ENCODE results near the gene TENT5D.
"Not testable (repeated sequence)": the region's sequence is repeated elsewhere in the genome, so short reads cannot be mapped to it uniquely, and the experiment has no call there.

Gene TENT5D

DNA sequence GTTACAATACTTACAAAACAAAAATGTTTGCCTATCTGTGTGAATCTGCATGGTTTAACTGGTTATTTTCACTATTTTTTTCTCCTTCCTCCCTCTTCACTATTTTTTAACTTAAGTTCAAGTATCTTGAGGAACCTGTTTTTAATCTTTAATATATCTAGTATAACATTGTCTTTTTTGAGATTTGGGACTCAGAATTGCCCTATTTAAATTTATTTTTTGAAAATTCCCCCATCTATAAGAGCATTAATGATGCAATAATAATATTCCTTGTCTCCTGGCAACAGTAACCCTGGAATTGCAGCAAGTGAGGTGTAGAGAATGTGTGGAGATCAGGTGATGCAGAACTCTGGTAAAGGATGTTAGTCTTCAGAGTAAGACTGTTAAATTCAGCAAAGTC lies at the start of gene TENT5D:
Gene TENT5D (plus strand): TSS at position 301 of the 400 bp plus-strand sequence. CDS start 22,093 bp downstream, outside the sequence.
- no peak for DNase-seq (ENCODE audit: low read depth in 1 of 2, low spot score in 1 of 2)

DNA sequence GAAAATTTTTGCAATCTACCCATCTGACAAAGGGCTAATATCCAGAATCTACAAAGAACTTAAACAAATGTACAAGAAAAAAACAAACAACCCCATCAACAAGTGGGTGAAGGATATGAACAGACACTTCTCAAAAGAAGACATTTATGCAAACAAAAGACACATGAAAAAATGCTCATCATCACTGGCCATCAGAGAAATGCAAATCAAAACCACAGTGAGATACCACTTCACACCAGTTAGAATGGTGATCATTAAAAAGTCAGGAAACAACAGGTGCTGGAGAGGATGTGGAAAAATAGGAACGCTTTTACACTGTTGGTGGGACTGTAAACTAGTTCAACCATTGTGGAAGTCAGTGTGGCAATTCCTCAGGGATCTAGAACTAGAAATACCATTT lies 34.6 kb upstream of the TENT5D start:
- DNase-seq (ENCODE audit: low read depth in 1 of 2, low spot score in 1 of 2), result not testable (repeated sequence)

DNA sequence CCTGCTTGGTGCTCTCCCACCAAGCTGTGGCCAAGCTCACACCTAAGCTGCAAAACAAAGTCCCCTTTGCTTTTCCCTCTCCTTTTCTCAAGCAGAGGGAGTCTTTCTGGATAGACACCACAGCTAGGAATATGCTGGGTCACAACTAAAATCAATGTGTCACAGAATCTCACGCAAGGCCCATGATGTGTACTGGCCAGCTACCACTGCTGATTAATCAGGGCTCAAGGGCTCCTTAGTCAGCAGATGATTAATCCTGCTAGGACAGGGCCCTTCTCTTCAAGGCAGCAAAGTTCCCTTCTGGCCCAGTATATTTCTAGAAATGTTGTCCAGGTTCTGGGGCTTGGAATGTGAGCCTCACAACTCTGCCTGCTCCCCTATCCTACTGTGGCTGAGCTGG lies 32.0 kb upstream of the TENT5D start:
- DNase-seq (ENCODE audit: low read depth in 1 of 2, low spot score in 1 of 2), result no peak

DNA sequence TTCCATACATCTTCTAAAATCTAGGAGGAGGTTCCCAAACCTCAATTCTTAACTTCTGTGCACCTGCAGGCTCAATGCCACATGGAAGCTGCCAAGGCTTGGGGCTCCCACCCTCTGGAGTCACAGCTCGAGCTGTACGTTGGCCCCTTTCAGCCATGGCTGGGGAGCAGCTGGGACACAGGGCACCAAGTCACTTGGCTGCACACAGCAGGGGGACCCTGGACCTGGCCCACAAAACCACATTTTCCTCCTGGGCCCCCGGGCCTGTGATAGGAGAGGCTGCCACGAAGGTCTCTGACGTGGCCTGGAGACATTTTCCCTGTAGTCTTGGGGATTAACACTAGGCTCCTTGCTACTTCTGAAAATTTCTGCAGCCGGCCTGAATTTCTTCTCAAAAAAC lies 8.2 kb upstream of the TENT5D start:
- DNase-seq (ENCODE audit: low read depth in 1 of 2, low spot score in 1 of 2), result no peak

DNA sequence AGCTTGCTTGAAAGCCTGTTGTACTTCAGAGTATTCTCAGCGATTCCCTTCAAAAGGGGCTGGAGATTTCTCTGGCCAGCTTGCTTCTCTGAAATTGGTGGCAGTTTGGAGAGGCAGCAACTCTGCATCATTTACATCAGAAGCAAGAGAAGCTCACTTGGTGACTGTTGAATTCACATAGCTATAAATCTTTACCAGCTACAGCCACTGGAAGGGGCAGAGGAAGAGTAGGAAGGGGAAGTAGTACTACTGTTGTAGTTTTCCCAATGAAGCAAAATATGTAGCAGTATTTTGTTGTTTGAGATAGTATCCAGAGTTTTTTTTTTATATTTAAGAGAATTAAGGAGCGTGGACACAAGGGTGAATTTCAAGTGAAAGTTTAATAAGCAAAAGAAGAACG lies 2.8 kb downstream of the TENT5D start:
- DNase-seq (ENCODE audit: low read depth in 1 of 2, low spot score in 1 of 2), result no peak

DNA sequence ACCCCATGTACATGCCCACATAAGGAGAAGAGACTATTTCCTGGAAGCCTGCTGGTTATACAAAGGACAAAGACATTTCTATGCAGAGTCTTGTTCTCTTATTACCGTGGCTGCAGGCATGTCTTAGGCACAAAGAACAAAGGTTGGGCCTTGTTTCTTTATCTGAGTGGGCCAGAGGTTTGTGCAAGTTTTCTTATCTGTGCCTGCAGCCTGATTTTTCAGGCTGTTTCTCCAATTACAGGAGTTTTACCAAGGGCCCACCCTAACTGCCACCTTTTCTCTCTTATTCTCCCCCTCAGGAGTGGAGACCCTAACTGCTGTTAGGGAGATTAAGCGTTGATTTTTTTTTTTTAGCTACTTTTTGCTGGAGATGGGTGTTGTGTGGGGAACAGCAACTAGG lies 3.5 kb downstream of the TENT5D start:
- DNase-seq (ENCODE audit: low read depth in 1 of 2, low spot score in 1 of 2), result no peak

DNA sequence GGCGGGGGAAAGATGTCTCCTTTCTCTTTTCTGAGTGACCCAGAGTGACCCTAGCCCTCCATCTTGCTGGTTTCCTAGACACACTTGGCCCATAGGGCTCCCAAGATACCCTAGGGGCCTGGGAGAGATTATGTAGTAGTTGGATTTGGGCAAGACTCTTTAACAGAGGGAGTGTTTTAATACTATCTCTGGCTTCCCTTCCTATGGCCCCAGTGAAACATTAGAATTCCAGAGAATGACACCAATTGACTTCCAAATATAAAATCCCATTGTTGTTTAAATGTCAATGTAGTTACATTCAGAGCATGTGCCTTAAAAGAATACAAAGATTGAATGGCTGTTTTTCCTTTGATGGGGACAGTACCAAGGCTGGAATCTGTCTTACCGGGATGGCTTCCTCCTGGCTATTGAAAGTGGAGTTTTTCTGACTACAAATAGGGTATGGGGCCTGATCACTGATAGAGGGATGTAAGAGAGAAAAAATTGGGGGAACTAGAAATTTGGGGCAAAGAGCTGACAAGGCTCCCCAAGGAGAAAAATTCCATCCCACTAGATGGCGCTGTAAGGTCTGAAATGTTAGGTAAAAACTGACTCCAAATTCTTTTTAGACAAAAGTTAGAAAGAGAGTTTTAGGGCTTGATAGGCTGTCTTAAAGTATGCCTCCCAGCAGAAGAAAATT lies 10.7 kb downstream of the TENT5D start:
- DNase-seq (ENCODE audit: low read depth in 1 of 2, low spot score in 1 of 2), result no peak

DNA sequence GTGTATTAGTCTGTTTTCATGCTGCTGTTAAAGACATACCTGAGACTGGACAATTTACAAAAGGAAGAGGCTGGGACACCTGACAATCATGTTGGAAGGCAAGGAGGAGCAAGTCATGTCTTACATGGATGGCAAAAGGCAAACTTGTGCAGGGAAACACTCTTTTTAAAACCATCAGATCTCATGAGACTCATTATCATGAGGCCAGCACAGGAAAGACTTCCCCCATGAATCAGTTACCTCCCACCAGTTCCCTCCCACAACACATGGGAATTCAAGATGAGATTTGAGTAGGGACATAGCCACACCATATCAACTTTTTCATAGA lies 11.2 kb downstream of the TENT5D start:
- DNase-seq (ENCODE audit: low read depth in 1 of 2, low spot score in 1 of 2), result no peak

DNA sequence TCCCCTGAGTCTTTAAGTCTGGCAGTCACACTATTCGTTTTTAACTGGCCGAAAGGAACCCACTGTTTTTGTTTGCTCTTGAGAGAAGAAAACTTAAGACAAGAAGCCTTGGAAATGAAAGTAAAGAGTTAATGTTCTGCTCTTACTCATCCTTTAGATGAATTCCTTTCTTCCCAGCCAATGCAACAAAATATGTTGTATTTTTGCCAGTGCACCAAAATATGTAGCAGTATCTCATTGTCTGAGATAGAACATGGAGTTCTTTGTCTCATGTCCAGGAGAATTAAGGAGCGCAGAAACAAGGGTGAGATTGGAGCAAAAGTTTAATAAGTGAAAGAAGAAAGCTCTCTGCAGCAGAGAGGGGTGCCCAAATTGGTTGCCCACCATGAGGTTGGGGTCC lies 12.2 kb downstream of the TENT5D start:
- no peak for DNase-seq (ENCODE audit: low read depth in 1 of 2, low spot score in 1 of 2)

DNA sequence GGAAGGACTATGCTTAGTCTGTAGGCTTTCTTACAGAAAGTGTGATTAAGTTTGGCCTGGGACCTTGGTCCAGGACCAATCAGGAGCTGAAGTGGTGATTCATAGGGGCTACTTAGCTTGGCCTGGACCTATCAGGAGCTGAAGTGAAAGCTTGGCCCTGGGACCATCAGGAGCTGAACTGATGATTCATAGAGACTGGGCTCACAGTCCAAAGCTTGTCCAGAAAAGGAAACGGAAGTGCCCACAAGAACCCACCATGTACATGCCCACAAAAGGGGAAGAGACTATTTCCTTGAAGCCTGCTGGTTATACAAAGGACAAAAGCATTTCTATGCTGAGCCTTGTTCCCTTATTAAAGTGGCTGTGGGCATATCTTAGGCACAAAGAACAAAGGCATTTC lies 12.6 kb downstream of the TENT5D start:
- DNase-seq (ENCODE audit: low read depth in 1 of 2, low spot score in 1 of 2), result no peak

DNA sequence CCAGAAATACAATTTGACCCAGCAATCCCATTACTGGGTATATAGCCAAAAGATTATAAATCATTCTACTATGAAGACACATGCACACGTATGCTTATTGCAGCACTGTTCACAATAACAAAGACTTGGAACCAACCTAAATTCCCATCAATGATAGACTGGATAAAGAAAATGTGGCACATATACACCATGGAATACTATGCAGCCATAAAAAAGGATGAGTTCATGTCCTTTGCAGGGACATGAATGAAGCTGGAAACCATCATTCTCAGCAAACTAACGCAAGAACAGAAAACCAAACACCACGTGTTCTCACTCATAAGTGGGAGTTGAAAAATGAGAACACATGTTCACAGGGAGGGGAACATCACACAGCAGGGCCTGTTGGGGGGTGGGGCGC lies 47.9 kb downstream of the TENT5D start:
- DNase-seq (ENCODE audit: low read depth in 1 of 2, low spot score in 1 of 2), result not testable (repeated sequence)

DNA sequence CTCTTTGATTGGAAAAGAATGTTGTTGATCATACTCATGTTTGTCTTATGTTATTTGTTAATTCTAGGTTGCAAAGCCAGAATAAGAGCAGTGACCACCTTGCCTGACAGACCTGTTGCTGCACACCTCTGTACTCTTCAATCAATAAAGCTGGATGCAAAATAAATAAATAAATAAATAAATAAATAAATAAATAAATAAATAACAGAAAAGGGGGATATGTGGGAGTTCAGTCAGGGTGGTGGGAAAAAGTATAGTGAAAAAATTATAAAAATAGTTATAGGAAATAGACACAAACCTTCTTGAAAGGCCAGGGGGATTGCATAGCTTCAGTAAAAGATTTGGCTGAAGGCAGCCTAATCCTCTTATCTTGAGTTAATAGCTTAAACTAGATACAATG lies 51.3 kb downstream of the TENT5D start:
- DNase-seq (ENCODE audit: low read depth in 1 of 2, low spot score in 1 of 2), result no peak

DNA sequence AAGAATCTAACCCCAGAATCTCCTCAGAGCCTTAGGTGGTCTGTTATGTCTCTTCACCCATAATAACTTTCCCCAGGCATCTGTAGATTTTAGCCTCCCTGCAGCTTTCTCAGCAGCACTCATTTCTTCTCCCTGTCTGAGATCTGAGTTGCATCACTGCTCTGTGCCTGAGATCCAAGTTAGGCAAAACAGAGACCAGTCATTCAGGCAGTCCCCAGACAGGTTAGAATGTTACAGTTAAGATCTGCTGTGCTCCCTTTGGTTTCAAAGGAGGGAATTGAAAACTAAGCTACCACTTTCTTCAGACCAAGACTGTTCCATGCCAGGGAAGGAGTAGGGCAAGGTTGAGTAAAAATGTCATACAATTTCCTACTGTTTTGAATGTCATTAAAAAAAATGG lies 65.3 kb downstream of the TENT5D start:
- no peak for DNase-seq (ENCODE audit: low read depth in 1 of 2, low spot score in 1 of 2)

DNA sequence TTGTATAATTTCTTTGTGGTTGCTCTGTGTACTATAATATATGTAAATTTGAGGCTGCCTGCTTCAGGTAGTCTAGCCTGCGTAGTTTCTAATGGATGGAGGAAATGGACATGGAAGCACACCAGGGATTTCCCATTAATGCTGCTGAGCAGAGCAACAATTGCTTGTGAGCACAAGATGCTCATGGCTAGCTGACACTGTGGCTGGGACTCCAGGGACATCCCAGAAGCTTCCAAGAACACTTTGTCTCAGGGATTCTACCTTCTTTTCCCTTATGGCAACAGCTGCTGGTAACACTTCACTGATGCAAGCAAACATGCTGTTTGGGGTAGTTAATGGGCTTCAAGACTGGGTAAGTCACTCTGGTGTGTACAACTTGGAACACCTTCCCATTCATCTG lies 66.1 kb downstream of the TENT5D start:
- DNase-seq (ENCODE audit: low read depth in 1 of 2, low spot score in 1 of 2), result no peak

DNA sequence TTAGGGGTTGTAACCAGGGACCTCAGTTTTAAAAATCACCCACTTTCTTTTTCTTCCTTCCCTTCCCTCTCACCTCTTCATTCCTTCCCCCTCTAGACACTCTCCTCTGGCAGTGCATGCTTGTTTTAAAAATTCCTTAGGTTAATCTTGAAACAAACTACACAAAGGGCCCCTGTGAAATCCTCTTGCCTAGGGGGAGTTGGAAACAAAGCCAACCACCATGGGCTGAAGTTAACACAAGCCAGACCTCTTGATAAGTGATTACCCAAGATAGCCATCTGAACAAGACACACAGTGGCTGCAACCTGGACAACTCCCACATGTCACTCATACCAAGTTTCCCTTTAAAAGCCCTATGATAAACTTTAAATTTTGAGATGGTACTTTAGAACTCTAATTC lies 68.9 kb downstream of the TENT5D start:
- DNase-seq (ENCODE audit: low read depth in 1 of 2, low spot score in 1 of 2), result no peak
